ENCODE data around the gene RADIL. TPM values are rescaled to one million over a fixed set of nuclear protein-coding genes. Genes with fewer than 3 reads are reported as not detected.
A peak's percentile ranks its signal among the peaks of the same experiment; 100 is the strongest.

RADIL gene
- total RNA-seq, 1 donor from 2014 or later = 0.86 TPM

GRCh38 chr7:4765776-4766490 is 117.6 kb downstream of the RADIL start:
- H3K4me1 Mint-ChIP-seq (ENCODE audit: low read depth, unreplicated experiment) = no peaks in the 10 kb centered on the region
- no peaks in the 10 kb centered on the region for H3K27me3 Mint-ChIP-seq (ENCODE audit: low read depth, unreplicated experiment)
- no peaks in the 10 kb centered on the region for H3K9me3 Mint-ChIP-seq (ENCODE audit: unreplicated experiment)
- DNase-seq (ENCODE audit: low read depth) = no peak
- H3K4me3 ChIP-seq (ENCODE audit: insufficient read depth, low read depth, low read length) = no peak overlapping the region
- H2AFZ ChIP-seq (ENCODE audit: low read depth, low read length) = no peak overlapping the region
- FAIRE-seq = no peak
- peaks cover 15% of the 10 kb centered on the region for H3K36me3 ChIP-seq (ENCODE audit: insufficient read depth, low read length)
- no peaks in the 10 kb centered on the region for H3K4me1 ChIP-seq (ENCODE audit: insufficient read depth, low read length)
- no peak overlapping the region for H3K27ac Mint-ChIP-seq (ENCODE audit: unreplicated experiment)
- H3K36me3 Mint-ChIP-seq (ENCODE audit: low read depth, unreplicated experiment) = peaks cover 19% of the 10 kb centered on the region
- H3K4me3 Mint-ChIP-seq (ENCODE audit: unreplicated experiment) = no peak overlapping the region
- H3K27ac ChIP-seq (ENCODE audit: low read depth, low read length) = no peak overlapping the region
- H3K27me3 ChIP-seq (ENCODE audit: insufficient read depth, low read length) = no peaks in the 10 kb centered on the region
- H4K20me1 ChIP-seq (ENCODE audit: insufficient read depth, low read length) = peaks cover 67% of the 10 kb centered on the region
- no peaks in the 10 kb centered on the region for H3K9me3 ChIP-seq (ENCODE audit: insufficient read depth, low read depth, low read length)
- peaks cover 13% of the 10 kb centered on the region for H3K79me2 ChIP-seq (ENCODE audit: insufficient read depth, low read length)
- H3K9ac ChIP-seq (ENCODE audit: low read length) = no peak overlapping the region
- no peak for TF ChIP-seq EZH2 (IDR thresholded peaks at IDR 0.05; ENCODE audit: insufficient read depth, low read length)
- TF ChIP-seq CTCF (IDR thresholded peaks at IDR 0.05; ENCODE audit: insufficient read depth, low read depth, low read length) = no peak
- no peak overlapping the region for H3K4me2 ChIP-seq (ENCODE audit: low read length)

GRCh38 chr7:4764402-4765007 is 119.0 kb downstream of the RADIL start:
- peaks cover 15% of the 10 kb centered on the region for H3K36me3 ChIP-seq (ENCODE audit: insufficient read depth, low read length)
- H3K27ac ChIP-seq (ENCODE audit: low read depth, low read length) = no peak overlapping the region
- H3K9me3 Mint-ChIP-seq (ENCODE audit: unreplicated experiment) = no peaks in the 10 kb centered on the region
- TF ChIP-seq EZH2 (IDR thresholded peaks at IDR 0.05; ENCODE audit: insufficient read depth, low read length) (no peak), CTCF (IDR thresholded peaks at IDR 0.05; ENCODE audit: insufficient read depth, low read depth, low read length) (no peak)
- H3K9me3 ChIP-seq (ENCODE audit: insufficient read depth, low read depth, low read length) = no peaks in the 10 kb centered on the region
- H3K27me3 ChIP-seq (ENCODE audit: insufficient read depth, low read length) = no peaks in the 10 kb centered on the region
- no peaks in the 10 kb centered on the region for H3K4me1 Mint-ChIP-seq (ENCODE audit: low read depth, unreplicated experiment)
- no peak overlapping the region for H3K27ac Mint-ChIP-seq (ENCODE audit: unreplicated experiment)
- no peaks in the 10 kb centered on the region for H3K27me3 Mint-ChIP-seq (ENCODE audit: low read depth, unreplicated experiment)
- no peak overlapping the region for H3K4me2 ChIP-seq (ENCODE audit: low read length)
- peaks cover 56% of the 10 kb centered on the region for H4K20me1 ChIP-seq (ENCODE audit: insufficient read depth, low read length)
- H2AFZ ChIP-seq (ENCODE audit: low read depth, low read length) = no peak overlapping the region
- no peak for DNase-seq (ENCODE audit: low read depth)
- no peaks in the 10 kb centered on the region for H3K4me1 ChIP-seq (ENCODE audit: insufficient read depth, low read length)
- H3K4me3 ChIP-seq (ENCODE audit: insufficient read depth, low read depth, low read length) = no peak overlapping the region
- H3K9ac ChIP-seq (ENCODE audit: low read length) = no peak overlapping the region
- H3K79me2 ChIP-seq (ENCODE audit: insufficient read depth, low read length) = peaks cover 13% of the 10 kb centered on the region
- no peak for FAIRE-seq
- no peak overlapping the region for H3K4me3 Mint-ChIP-seq (ENCODE audit: unreplicated experiment)
- peaks cover 14% of the 10 kb centered on the region for H3K36me3 Mint-ChIP-seq (ENCODE audit: low read depth, unreplicated experiment)

GRCh38 chr7:4763794-4764185 is 119.7 kb downstream of the RADIL start:
- TF ChIP-seq CTCF (IDR thresholded peaks at IDR 0.05; ENCODE audit: insufficient read depth, low read depth, low read length) (no peak), EZH2 (IDR thresholded peaks at IDR 0.05; ENCODE audit: insufficient read depth, low read length) (no peak)
- Histone ChIP-seq H3K9ac (ENCODE audit: low read length) (no peak overlapping the region), H3K79me2 (ENCODE audit: insufficient read depth, low read length) (peaks cover 13% of the 10 kb centered on the region), H2AFZ (ENCODE audit: low read depth, low read length) (no peak overlapping the region), H3K4me3 (ENCODE audit: insufficient read depth, low read depth, low read length) (no peak overlapping the region), H3K4me1 (ENCODE audit: insufficient read depth, low read length) (no peaks in the 10 kb centered on the region), H4K20me1 (ENCODE audit: insufficient read depth, low read length) (peaks cover 49% of the 10 kb centered on the region), H3K36me3 (ENCODE audit: insufficient read depth, low read length) (peaks cover 16% of the 10 kb centered on the region), H3K4me2 (ENCODE audit: low read length) (no peak overlapping the region), H3K27ac (ENCODE audit: low read depth, low read length) (no peak overlapping the region), H3K9me3 (ENCODE audit: insufficient read depth, low read depth, low read length) (no peaks in the 10 kb centered on the region), H3K27me3 (ENCODE audit: insufficient read depth, low read length) (no peaks in the 10 kb centered on the region)
- H3K4me3 Mint-ChIP-seq (ENCODE audit: unreplicated experiment) = no peak overlapping the region
- H3K9me3 Mint-ChIP-seq (ENCODE audit: unreplicated experiment) = no peaks in the 10 kb centered on the region
- H3K4me1 Mint-ChIP-seq (ENCODE audit: low read depth, unreplicated experiment) = no peaks in the 10 kb centered on the region
- DNase-seq (ENCODE audit: low read depth) (no peak), FAIRE-seq (no peak)
- peak overlapping the region; percentile 34 for H3K27ac Mint-ChIP-seq (ENCODE audit: unreplicated experiment)
- no peaks in the 10 kb centered on the region for H3K27me3 Mint-ChIP-seq (ENCODE audit: low read depth, unreplicated experiment)
- peaks cover 14% of the 10 kb centered on the region for H3K36me3 Mint-ChIP-seq (ENCODE audit: low read depth, unreplicated experiment)
